ENCODE measurements around the gene CREBRF.

Gene CREBRF

DNA sequence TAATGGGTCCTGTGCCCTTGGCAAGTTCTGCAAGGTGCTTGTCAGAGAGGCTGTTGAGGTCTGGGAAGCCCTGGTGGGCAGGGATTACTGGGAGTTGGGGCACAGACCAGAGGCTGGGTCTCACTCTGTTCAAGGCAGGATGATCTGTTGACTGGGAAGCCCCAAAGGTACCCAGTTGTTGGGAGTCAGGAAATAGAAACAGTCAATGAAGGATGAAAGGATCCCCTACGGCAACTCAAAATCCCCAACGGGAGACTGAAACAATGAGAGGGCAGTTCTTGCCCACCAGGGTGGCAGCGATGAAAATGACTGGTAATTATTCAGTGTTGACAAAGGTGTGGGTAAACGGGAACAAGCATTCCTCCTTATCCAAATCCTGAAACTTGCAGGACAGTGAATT is 119.4 kb downstream of the CREBRF start:
- Histone ChIP-seq H3K9me3 (no peaks in the 10 kb centered on the region), H3K27ac (no peak overlapping the region), H3K36me3 (no peaks in the 10 kb centered on the region), H3K4me1 (ENCODE audit: control insufficient read depth in 1 of 2, insufficient read depth in 1 of 2, low read depth in 1 of 2, low read length in 1 of 2) (no peaks in the 10 kb centered on the region), H3K27me3 (peaks cover 8% of the 10 kb centered on the region), H3K4me3 (ENCODE audit: low read depth in 1 of 2, low read length in 1 of 2) (no peak overlapping the region)
- TF ChIP-seq, protein P1, sequence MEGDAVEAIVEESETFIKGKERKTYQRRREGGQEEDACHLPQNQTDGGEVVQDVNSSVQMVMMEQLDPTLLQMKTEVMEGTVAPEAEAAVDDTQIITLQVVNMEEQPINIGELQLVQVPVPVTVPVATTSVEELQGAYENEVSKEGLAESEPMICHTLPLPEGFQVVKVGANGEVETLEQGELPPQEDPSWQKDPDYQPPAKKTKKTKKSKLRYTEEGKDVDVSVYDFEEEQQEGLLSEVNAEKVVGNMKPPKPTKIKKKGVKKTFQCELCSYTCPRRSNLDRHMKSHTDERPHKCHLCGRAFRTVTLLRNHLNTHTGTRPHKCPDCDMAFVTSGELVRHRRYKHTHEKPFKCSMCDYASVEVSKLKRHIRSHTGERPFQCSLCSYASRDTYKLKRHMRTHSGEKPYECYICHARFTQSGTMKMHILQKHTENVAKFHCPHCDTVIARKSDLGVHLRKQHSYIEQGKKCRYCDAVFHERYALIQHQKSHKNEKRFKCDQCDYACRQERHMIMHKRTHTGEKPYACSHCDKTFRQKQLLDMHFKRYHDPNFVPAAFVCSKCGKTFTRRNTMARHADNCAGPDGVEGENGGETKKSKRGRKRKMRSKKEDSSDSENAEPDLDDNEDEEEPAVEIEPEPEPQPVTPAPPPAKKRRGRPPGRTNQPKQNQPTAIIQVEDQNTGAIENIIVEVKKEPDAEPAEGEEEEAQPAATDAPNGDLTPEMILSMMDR (IDR thresholded peaks at IDR 0.05): no peak

- Histone ChIP-seq H3K27ac (no peak overlapping the region), H3K27me3 (peaks cover 17% of the 10 kb centered on the region), H3K9me3 (no peaks in the 10 kb centered on the region), H3K4me3 (ENCODE audit: low read depth in 1 of 2, low read length in 1 of 2) (no peak overlapping the region), H3K4me1 (ENCODE audit: control insufficient read depth in 1 of 2, insufficient read depth in 1 of 2, low read depth in 1 of 2, low read length in 1 of 2) (no peaks in the 10 kb centered on the region), H3K36me3 (no peaks in the 10 kb centered on the region)
- TF ChIP-seq, protein P1 (IDR thresholded peaks at IDR 0.05): no peak
These were observed 122.3 kb downstream of the CREBRF start for GRCh38 chr5:173178369-173178910.

DNA sequence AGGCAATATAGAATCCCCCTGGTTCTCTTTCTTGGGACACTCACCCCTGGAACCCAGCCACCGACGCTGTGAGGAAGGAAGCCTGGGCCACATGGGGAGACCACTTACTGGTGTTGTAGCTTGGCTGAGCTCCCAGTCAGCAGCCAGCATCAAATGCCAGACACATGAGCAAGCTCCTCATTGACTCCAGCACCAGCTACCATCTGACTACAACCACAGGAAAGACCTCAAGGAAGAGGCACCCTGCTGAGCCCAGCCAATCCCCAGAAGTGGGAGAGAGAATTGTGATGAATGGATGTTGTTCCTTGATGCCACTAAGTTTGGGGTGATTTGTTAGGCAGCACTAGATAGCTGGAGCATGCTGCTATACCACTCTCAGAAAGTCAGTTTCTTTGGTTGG is 124.2 kb downstream of the CREBRF start:
- peaks cover 17% of the 10 kb centered on the region for H3K27me3 ChIP-seq

GRCh38 chr5:173187054-173187743 is 131.0 kb downstream of the CREBRF start:
- no peaks in the 10 kb centered on the region for H3K4me1 ChIP-seq (ENCODE audit: control insufficient read depth in 1 of 2, insufficient read depth in 1 of 2, low read depth in 1 of 2, low read length in 1 of 2)
- peaks cover 6% of the 10 kb centered on the region for H3K27me3 ChIP-seq
- H3K9me3 ChIP-seq: no peaks in the 10 kb centered on the region
- no peaks in the 10 kb centered on the region for H3K36me3 ChIP-seq
- TF ChIP-seq, protein P1 (IDR thresholded peaks at IDR 0.05): no peak
- no peak overlapping the region for H3K4me3 ChIP-seq (ENCODE audit: low read depth in 1 of 2, low read length in 1 of 2)
- H3K27ac ChIP-seq: no peak overlapping the region

More for the DNA sequence above, 124.2 kb downstream of the CREBRF start:
- Histone ChIP-seq H3K4me1 (ENCODE audit: control insufficient read depth in 1 of 2, insufficient read depth in 1 of 2, low read depth in 1 of 2, low read length in 1 of 2) (no peaks in the 10 kb centered on the region), H3K36me3 (no peaks in the 10 kb centered on the region), H3K27ac (no peak overlapping the region), H3K4me3 (ENCODE audit: low read depth in 1 of 2, low read length in 1 of 2) (no peak overlapping the region), H3K9me3 (no peaks in the 10 kb centered on the region)
- TF ChIP-seq, protein P1 (IDR thresholded peaks at IDR 0.05): no peak

DNA sequence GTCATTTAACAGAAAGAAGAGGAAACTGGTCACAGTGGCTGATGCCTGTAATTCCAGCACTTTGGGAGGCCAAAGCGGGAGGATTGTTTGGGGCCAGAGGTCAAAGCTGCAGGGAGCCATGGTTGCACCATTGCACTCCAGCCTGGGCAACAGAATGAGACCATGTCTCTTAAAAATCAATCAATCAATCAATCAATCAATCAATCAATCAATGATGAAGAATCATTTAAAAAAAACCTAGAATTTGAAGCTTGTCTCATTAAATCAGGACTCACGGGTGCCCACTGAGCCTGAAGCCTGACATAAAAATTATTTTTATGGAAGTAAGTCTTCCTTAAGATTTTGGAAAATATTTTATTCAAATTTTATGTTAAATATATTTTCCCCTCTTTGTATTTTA is 132.1 kb downstream of the CREBRF start:
- no peaks in the 10 kb centered on the region for H3K36me3 ChIP-seq
- H3K27me3 ChIP-seq: peaks cover 6% of the 10 kb centered on the region
- TF ChIP-seq, protein P1 (IDR thresholded peaks at IDR 0.05): no peak
- H3K4me1 ChIP-seq (ENCODE audit: control insufficient read depth in 1 of 2, insufficient read depth in 1 of 2, low read depth in 1 of 2, low read length in 1 of 2): no peaks in the 10 kb centered on the region
- H3K9me3 ChIP-seq: no peaks in the 10 kb centered on the region
- no peak overlapping the region for H3K27ac ChIP-seq
- H3K4me3 ChIP-seq (ENCODE audit: low read depth in 1 of 2, low read length in 1 of 2): no peak overlapping the region
